ENCODE data around the gene MUC20.
"Not testable (repeated sequence)": the region's sequence is repeated elsewhere in the genome, so short reads cannot be mapped to it uniquely, and the experiment has no call there.

MUC20 gene

GRCh38 chr3:195770841-195771645, 50.3 kb downstream of the MUC20 start:
- not testable (repeated sequence) for H3K27ac ChIP-seq (ENCODE audit: low read depth, low read length); H3K27me3 ChIP-seq (ENCODE audit: control insufficient read depth in 1 of 2, insufficient read depth in 2 of 2, low read length in 2 of 2); H3K4me3 ChIP-seq (ENCODE audit: low read depth in 1 of 2, low read length in 2 of 2); H3K9ac ChIP-seq (ENCODE audit: low read depth in 1 of 2, low read length in 2 of 2); H3K9me3 ChIP-seq (ENCODE audit: control insufficient read depth in 1 of 2, low read length in 2 of 2); H3K36me3 ChIP-seq (ENCODE audit: control insufficient read depth in 1 of 2, insufficient read depth in 2 of 2, low read length in 2 of 2); H3K4me1 ChIP-seq (ENCODE audit: control insufficient read depth in 1 of 2, insufficient read depth in 2 of 2, low read length in 2 of 2)

DNA sequence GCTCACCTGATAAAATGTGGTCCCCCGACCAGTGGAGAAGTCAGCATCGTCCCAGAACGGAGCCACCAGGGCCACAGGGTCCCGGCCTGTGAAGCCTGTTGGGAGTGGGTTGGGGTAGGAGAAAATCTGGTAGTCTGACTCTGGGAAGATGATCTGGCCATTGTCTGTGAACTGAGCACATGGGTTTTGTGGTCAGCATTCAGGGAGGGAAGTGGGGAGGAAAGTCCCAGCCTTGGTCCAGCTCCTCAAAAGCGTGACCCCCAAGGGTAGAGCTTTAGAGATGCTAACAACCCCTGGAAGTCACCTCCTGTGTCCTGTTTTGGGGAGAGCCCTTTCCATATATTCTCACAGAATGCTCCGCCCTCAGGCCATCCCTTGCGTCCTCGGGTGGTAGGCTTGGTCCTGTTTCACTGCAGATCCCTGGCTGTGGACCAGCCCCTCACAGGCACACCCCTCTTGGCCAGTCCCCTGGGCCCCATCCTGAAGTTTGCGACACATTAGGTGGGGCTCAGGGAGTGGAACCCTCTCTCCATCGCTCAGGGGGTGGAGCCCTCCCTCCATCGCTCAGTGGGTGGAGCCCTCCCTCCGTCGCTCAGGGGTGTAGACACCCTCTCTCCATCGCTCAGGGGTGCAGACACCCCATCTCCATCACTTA, 51.0 kb downstream of the MUC20 start:
- Histone ChIP-seq H3K27ac (ENCODE audit: low read depth, low read length) (no peak overlapping the region), H3K4me1 (ENCODE audit: control insufficient read depth in 1 of 2, insufficient read depth in 2 of 2, low read length in 2 of 2) (no peaks in the 10 kb centered on the region), H3K4me3 (ENCODE audit: low read depth in 1 of 2, low read length in 2 of 2) (no peak overlapping the region), H3K9me3 (ENCODE audit: control insufficient read depth in 1 of 2, low read length in 2 of 2) (no peaks in the 10 kb centered on the region), H3K27me3 (ENCODE audit: control insufficient read depth in 1 of 2, insufficient read depth in 2 of 2, low read length in 2 of 2) (no peaks in the 10 kb centered on the region), H3K9ac (ENCODE audit: low read depth in 1 of 2, low read length in 2 of 2) (no peak overlapping the region), H3K36me3 (ENCODE audit: control insufficient read depth in 1 of 2, insufficient read depth in 2 of 2, low read length in 2 of 2) (no peaks in the 10 kb centered on the region)

DNA sequence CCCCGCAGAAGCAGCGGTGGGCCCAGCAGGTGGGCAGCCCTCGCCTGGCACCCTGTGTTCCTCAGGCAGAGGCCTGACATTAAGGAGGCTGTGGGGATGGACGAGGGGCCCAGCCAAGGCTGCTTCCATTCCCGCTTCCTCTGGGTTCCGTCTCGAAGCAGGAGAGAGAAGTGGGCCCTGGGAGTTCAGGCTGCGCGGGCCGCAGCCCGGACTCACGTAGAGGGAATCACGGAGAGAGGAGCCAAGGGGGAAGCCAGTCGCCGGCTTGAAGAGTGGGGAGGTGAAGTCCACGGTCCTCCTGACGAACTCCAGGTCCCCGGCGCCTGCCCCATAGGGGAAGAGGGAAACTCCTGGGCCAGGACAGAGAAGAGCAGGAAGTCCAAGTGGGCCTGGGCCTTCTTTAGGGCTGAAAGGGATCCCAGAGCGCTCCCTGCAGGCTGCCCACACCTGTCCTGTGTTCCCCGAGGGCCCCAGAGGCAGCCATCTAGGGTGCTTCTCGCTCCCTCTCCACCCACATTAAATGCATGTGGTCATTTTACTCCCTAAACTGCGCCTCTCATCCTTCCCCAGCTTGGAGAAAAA, 53.3 kb downstream of the MUC20 start:
- Histone ChIP-seq H3K27ac (ENCODE audit: low read depth, low read length) (no peak overlapping the region), H3K9me3 (ENCODE audit: control insufficient read depth in 1 of 2, low read length in 2 of 2) (peaks cover 0 to 5% of the 10 kb centered on the region in 2 donors), H3K9ac (ENCODE audit: low read depth in 1 of 2, low read length in 2 of 2) (no peak overlapping the region), H3K4me3 (ENCODE audit: low read depth in 1 of 2, low read length in 2 of 2) (no peak overlapping the region), H3K36me3 (ENCODE audit: control insufficient read depth in 1 of 2, insufficient read depth in 2 of 2, low read length in 2 of 2) (no peaks in the 10 kb centered on the region), H3K27me3 (ENCODE audit: control insufficient read depth in 1 of 2, insufficient read depth in 2 of 2, low read length in 2 of 2) (no peaks in the 10 kb centered on the region), H3K4me1 (ENCODE audit: control insufficient read depth in 1 of 2, insufficient read depth in 2 of 2, low read length in 2 of 2) (no peaks in the 10 kb centered on the region)

DNA sequence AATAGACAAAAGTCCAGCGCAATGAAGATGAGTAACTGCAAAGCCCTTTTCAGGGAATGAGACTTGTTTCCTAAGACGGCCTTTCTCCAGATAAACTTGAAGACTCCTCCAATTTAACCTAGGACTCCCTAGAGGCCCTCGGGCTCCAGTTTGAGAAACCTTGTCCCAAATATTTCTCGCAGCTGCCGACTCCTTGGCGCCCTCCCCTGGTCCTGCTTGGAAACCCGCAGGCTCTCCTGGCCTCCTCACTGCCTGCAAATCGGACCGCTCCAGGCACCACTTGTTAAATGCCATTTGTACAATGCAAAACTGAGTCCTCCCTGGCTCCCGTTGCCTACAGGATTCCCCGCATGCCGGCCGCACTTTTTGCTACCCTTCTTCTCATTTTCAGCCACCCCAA, 54.1 kb downstream of the MUC20 start:
- no peaks in the 10 kb centered on the region for H3K36me3 ChIP-seq (ENCODE audit: control insufficient read depth in 1 of 2, insufficient read depth in 2 of 2, low read length in 2 of 2)
- H3K4me3 ChIP-seq (ENCODE audit: low read depth in 1 of 2, low read length in 2 of 2) = no peak overlapping the region
- no peak overlapping the region for H3K27ac ChIP-seq (ENCODE audit: low read depth, low read length)
- no peak overlapping the region for H3K9ac ChIP-seq (ENCODE audit: low read depth in 1 of 2, low read length in 2 of 2)
- no peaks in the 10 kb centered on the region for H3K4me1 ChIP-seq (ENCODE audit: control insufficient read depth in 1 of 2, insufficient read depth in 2 of 2, low read length in 2 of 2)
- H3K9me3 ChIP-seq (ENCODE audit: control insufficient read depth in 1 of 2, low read length in 2 of 2) = peaks cover 0 to 5% of the 10 kb centered on the region in 2 donors
- no peaks in the 10 kb centered on the region for H3K27me3 ChIP-seq (ENCODE audit: control insufficient read depth in 1 of 2, insufficient read depth in 2 of 2, low read length in 2 of 2)

DNA sequence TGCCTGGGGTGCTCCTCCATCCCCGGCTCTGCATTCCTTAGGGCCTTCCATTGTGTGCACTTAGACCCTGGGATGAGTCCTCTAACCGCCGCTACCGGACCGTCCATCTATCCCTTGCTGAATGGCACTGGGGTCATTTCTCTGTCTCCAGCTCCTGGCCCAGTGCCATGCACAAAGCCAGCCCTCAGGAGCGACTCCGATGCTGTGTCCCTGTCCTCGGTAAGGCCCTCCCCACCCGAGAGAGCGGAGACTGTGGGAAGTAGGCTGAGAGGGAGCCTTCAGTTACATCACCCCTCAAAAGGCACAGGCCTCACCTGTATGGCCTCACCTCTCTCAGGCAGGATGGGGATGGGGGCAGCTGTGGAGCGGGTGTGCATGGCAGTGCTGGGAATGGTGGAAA, 57.2 kb downstream of the MUC20 start:
- no peak overlapping the region for H3K27ac ChIP-seq (ENCODE audit: low read depth, low read length)
- no peak overlapping the region for H3K9ac ChIP-seq (ENCODE audit: low read depth in 1 of 2, low read length in 2 of 2)
- no peaks in the 10 kb centered on the region for H3K27me3 ChIP-seq (ENCODE audit: control insufficient read depth in 1 of 2, insufficient read depth in 2 of 2, low read length in 2 of 2)
- no peaks in the 10 kb centered on the region for H3K4me1 ChIP-seq (ENCODE audit: control insufficient read depth in 1 of 2, insufficient read depth in 2 of 2, low read length in 2 of 2)
- H3K36me3 ChIP-seq (ENCODE audit: control insufficient read depth in 1 of 2, insufficient read depth in 2 of 2, low read length in 2 of 2) = no peaks in the 10 kb centered on the region
- H3K4me3 ChIP-seq (ENCODE audit: low read depth in 1 of 2, low read length in 2 of 2) = no peak overlapping the region
- peaks cover 0 to 7% of the 10 kb centered on the region in 2 donors for H3K9me3 ChIP-seq (ENCODE audit: control insufficient read depth in 1 of 2, low read length in 2 of 2)

GRCh38 chr3:195781236-195781635, 60.5 kb downstream of the MUC20 start:
- H3K9me3 ChIP-seq (ENCODE audit: control insufficient read depth in 1 of 2, low read length in 2 of 2) = peaks cover 0 to 12% of the 10 kb centered on the region in 2 donors
- H3K36me3 ChIP-seq (ENCODE audit: control insufficient read depth in 1 of 2, insufficient read depth in 2 of 2, low read length in 2 of 2); H3K4me1 ChIP-seq (ENCODE audit: control insufficient read depth in 1 of 2, insufficient read depth in 2 of 2, low read length in 2 of 2); H3K27ac ChIP-seq (ENCODE audit: low read depth, low read length); H3K27me3 ChIP-seq (ENCODE audit: control insufficient read depth in 1 of 2, insufficient read depth in 2 of 2, low read length in 2 of 2); H3K4me3 ChIP-seq (ENCODE audit: low read depth in 1 of 2, low read length in 2 of 2); H3K9ac ChIP-seq (ENCODE audit: low read depth in 1 of 2, low read length in 2 of 2): not testable (repeated sequence)
